NK-92 (cell line): Measurements from ENCODE around the gene COA8.

Experiments used
- DNase-seq: peaks from one replicate; lab custom pipeline; 2025; ENCODE audit not compliant: unreplicated experiment; lab: John Stamatoyannopoulos, UW

COA8 gene

DNA sequence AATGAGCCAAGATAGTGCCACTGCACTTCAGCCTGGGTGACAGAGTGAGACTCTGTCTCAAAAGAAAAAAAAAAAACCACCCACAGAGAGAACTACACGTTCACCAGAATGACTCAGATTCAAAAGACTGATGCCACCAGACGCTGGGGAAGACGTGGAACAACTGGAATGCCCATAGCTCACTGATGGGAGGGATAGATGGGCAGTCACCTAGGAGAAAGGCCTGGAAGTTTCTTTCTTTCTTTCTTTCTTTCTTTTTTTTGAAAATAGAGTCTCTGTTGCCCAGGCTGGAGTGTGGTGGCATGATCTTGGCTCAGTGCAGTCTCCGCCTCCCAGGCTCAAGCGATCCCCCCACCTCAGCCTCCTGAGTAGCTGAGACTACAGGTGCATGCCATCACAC, 56.3 kb downstream of the COA8 start:
- DNase-seq = no peak

DNA sequence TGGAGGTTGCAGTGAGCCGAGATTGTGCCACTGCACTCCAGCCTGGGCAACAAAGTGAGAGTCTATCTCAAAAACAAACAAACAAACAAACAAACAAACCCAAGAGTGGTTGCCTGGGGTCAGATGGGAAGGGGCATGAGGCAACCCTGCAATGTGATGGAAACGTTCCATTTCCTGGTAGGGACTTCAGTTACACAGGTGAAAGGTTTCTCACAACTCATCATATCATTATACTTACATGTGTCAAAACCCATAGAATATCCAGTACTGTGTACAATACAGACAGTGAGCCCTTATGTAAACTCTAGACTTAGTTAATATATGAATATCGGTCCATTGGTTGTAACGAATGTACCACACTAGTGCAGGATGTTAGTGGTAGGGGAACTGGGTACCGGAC, 59.1 kb downstream of the COA8 start:
- no peak for DNase-seq

DNA sequence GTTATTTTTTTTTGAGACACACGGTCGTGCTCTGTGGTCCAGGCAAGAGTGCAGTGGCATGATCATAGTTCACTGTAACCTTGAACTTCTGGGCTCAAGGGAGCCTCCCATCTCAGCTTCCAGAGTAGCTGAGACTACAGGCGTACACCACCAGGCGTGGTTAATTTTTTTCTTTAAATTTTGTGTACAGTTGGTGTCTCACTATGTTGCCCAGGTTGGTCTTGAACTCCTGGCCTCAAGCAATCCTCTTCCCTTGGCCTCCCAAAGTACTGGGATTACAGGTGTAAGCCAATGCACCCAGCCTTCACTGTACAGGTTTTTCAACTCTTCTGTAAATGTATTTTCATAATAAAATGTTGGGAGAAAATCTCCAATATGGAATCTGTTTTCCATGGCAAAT, 60.5 kb downstream of the COA8 start:
- no peak for DNase-seq

DNA sequence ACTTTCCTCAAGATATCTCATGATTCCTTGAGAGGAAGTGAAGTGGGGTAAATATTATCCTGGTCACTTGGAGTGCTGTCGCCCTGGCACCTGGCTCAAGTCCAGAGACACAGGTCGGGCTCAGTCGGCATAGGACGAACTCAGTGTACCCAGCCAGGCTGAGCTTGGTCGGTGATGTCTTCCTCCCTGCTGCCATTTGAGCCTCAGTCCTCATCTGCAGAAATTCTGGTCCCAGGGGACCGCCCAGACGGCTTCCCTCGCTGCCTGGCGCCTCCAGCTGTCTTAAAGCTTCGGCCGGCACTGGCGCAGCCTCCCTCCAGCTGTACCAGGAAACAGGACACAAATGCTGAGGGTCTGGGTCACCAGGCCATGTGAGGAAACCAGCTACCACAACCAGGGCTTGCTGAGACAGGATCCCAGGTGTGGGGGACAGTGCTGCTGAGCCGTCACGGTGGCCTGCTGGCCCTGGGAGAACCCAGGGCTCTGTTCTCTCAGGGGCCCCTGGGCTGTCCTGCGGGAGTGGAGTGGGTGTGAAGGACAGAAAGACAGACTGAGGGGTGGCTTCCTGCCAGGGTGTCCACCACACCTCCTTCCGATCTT, 61.2 kb downstream of the COA8 start:
- DNase-seq = no peak

DNA sequence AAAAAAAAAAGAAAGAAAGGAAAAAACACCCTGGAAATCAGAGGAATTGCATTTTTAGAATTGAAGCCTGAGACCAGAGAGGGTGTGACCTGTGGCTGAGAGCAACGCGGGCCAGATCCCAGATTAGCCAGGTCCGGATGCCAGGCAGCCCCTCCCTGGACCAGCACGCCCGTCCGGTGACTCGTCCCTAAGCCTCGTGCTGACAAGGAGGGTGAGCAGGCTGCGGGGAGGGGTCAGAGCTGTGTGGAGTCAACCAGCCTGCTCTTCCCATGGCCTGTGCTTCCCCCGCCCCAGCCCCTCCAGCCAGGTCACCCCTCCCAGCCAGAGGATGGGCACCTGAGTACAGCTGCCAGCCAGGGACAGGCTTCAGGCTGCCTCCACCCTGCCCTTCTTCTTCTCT, 62.1 kb downstream of the COA8 start:
- DNase-seq = no peak

DNA sequence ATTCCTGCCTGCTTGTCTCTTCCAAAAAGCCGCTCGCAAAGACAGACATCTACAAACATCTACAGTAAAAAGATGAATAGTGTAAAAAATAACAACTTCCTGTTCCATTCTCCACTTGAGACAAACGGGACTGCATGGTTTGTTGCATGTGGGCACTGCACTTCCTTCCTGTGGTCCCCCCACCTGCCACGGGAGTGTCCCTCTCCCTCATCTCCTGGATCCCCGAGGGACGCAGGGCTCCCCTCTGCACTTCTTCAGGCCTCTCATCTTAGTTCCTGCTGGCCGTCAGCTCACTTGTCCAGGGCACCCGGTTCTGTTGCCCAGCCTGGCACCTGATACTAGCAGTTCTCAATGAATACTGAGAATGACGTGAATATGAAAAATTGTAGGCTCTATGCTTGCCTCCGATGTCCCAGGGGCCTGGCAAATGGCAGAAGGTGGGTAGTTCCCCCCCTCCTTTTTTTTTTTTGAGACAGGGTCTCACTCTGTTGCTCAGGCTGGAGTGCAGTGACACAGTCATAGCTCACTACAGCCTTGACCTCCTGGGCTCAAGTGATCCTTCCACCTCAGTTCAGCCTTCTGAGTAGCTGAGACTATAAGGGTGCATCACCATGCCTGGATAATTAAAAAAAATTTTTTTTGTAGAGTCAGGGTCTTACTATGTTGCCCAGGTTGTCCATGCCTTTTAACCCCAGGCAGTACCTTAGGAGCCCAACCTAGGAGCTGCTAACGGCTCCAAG, 62.8 kb downstream of the COA8 start:
- DNase-seq = no peak

DNA sequence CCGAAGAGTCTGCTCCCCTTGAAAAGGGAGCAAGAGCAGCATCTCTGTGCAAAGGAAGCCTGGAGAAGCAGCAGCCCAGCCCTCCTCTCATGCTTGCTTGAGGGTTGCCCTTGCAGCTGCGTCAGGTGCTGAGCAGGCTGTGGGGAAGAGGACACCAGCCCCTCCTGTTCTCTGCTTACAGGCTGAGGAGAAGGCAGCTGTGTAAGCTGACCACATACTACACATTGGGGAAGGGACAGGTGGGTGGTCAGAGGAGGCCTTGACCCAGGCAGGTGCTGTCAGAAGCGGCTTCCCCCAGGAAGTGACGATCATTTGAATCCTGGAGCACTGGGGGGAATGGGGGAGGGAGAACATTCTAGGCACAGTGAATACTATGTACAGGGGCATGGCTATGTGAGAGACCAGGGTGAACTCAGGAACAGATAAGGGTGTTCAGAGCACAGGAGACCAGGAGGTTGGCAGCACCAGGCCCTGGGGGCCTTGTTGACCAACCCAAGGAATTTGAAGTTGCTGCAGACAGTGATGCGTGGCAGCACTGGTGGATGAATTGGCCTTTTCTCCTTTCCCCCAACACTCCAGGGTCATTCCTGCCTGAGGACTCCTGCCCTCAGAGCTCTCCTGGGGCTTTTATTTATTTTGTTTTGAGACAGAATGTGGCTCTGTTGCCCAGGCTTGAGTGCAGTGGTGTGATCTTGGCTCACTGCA, 63.5 kb downstream of the COA8 start:
- no peak for DNase-seq

DNA sequence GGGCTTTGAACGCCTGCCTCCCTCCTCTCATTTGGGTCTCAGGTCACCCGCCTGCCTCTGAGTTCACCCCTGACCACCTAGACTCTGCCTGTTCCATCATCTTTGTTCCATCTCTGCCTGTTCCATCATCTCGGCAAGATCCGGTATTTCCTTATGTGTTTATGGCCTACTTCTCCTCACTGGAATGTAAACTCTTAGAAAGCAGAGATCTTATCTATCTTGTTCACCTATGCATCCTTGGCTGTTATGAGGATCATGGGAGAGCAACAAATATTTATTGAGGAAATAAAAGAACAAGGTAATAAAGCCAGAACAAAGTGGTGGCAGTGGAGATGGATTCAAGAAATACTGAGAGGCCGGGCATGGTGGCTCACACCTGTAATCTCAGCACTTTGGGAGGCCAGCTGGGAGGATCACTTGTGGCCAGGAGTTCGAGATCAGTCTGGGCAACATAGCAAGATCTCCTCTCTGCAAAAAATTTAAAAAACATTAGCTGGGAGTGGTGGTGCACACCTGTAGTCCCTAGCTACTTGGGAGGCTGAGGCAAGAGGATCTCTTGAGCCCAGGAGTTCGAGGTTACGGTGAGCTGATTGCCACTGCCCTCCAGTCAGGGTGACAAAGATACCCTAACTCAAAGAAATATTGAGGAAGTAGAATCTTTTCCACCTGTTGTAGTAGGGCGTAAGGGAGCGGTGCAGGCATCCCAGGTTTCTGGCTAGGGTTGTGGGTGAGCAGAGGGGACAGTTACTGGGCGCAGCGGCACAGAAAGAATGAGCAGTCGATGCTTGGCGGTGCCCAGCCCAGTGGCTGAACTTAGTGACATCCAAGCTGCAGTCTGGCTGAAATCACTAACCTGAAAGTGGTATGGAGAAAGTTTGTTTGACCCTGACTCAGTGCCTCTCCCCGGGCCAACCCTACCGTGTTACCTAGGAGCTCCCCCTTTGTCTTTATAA, 64.6 kb downstream of the COA8 start:
- no peak for DNase-seq

DNA sequence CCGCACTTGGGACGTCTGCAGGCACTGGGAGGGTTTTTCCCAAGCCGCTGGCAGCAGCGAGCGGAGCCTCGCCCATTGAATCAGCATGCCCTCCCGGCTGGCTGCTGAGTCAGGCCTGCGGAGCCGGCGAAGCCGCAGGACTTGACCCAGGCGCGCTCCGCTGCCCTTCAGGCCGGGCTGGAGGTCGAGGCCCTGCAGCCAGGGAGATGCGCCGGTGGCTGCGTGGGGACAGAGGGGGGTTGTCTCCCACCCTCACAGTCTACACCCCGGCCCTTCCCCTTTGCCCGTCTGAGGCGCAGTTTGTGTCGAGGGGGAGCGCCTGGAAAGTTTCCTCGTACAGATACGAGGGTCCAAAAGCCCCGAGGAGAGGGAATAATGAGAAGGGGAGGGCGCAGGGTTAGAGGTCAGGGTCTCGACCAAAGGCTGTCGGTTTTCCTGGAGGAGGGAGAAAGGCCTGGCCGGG, 65.5 kb downstream of the COA8 start:
- no peak for DNase-seq

DNA sequence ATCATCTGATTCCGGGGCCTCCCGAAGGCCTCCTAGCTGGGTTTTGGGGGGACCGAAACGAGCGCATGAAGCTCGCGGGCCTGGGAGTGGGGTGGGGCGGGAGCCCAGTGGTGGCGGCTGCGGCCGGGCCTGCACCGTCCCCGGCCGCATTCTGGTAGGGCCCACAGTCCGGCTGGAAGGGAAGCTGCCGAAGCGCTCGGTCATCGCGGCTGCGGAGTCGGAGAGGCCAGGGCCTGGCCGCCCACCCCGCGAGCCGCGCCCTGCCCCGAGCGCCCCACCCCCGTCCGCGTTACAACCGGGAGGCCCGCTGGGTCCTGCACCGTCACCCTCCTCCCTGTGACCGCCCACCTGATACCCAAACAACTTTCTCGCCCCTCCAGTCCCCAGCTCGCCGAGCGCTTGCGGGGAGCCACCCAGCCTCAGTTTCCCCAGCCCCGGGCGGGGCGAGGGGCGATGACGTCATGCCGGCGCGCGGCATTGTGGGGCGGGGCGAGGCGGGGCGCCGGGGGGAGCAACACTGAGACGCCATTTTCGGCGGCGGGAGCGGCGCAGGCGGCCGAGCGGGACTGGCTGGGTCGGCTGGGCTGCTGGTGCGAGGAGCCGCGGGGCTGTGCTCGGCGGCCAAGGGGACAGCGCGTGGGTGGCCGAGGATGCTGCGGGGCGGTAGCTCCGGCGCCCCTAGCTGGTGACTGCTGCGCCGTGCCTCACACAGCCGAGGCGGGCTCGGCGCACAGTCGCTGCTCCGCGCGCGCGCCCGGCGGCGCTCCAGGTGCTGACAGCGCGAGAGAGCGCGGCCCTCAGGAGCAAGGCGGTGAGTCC, 66.1 kb downstream of the COA8 start, which contains the start of gene KLC1:
KLC1 (plus strand) TSS at position 528 of the 819 bp plus-strand sequence. CDS start 25,354 bp downstream, outside the sequence.
- DNase-seq = no peak

DNA sequence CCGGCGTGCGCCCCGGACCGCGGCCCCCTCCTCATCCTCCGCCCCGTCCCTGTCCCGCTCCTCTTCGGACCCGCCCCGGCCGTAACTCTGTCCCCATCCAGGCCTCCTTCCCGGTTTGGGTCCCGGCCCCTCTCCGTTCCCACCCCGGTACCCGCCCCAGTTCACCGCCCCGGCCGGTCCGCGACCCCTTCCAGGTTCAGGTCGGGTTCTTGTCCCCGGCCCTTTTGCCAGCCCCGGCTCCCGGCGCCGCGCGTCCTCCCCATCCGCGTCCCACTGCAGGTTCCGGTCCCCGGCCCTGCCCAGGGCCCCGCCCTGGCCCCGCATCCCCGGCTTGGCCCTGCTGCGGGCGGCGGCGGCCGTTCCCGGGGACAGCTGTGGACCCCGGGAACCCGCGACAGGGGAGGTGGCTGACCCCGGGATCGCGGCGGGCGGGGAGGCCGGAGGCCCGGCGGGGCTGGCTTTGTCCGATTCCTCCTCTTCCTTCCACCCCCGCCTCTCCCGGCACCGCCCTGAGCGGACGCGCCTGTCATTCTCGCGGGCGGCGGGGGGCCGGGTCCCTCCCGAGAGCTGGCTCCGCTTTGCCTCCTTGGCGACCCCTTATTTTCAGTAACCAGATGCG, 66.9 kb downstream of the COA8 start:
- DNase-seq = no peak

DNA sequence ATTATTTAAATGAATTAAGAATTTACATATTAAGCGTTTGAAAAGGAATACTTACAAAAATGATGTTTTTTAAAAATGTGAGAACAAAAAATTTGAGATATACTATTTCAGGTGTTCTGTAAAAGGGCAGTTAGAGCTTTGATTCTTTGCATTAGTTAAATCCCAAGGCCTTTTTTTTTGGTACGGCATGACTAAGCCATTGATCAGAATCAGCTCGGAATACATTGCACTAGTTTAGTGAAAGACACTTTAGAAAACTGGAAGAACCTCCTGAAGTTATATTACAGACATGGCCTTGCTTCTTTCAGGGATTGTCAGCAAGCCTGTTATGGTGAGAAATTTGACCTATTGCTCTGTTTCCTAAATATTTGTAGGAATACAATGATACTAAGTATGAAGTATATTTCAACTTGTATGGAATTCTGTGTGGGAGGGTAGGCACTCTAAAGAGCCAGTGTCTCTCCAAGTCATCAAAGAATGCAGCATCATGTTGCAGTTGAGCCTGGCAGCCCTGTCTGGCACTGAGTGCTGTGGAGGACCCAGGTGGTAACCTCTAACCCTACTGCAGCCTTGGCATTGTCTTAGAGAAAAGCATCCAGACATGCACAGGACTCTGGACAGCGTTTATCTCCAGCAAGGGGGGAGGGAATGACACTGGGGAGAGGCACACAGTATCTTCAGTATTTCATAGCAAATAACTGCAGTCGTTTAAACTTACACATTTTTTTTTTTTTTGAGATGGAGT, 67.8 kb downstream of the COA8 start:
- DNase-seq = no peak

DNA sequence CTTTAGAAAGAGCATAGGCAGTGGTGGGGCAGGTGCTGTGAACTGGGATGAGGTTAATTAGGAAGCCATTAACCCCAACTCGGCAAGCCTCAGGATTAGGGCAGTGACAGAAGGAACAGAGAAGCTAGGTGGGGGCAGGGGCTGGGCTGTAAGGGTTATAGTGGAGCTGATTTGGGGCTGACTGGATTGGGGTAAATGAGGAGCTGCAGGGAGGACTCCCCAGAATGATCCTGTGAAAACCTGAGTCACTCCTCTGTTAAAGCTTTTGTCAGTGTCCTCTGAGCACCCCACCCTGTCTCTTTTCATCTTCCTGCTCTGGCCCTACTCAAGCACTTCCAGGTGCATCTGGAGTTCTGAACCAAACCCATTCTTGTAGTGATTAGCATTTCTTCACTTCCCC, 70.6 kb downstream of the COA8 start:
- DNase-seq = no peak

DNA sequence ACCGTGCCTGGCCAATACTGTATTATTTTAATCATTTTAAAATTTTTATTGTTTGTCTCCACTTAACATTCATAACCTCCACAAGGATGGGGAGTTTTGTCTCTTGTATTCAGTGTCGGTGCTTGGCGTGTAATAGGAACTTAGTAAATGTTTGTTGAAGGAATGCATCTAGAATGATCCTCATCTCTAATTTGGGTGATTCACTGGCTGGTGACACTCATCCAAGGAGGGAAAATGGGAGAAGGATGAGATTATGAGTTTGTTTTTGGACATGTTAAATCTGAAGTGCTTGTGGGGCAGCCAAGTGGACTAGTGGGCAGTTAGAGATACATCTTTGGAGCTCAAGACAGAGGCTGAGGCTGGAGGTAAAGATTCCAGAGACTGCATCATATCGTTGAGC, 71.4 kb downstream of the COA8 start:
- no peak for DNase-seq

DNA sequence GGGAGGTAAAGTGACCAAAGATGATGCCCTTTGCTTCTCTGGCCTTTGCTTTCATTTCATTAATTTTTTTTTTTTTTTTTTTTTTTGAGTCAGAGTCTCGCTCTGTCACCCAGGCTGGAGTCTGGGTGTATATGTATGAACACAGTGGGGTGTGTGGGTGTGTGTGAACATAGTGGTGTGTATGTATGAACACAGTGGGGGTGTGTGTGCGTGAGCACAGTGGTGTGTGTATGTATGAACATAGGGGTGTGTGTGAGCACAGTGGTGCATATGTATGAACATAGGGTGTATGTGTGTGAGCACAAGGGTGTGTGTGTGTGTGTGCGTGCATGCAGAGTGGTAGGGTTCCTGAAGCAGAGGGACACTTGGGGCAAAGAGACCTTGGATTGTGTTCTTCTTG, 75.8 kb downstream of the COA8 start:
- DNase-seq = no peak
